NCI-H2196 (cell line): ENCODE measurements around the gene ZNF177.

ENCODE experiments used
- DNase-seq: peaks from one replicate; lab custom pipeline; 2025; ENCODE audit not compliant: unreplicated experiment; lab: John Stamatoyannopoulos, UW

The ZNF177 gene

DNA sequence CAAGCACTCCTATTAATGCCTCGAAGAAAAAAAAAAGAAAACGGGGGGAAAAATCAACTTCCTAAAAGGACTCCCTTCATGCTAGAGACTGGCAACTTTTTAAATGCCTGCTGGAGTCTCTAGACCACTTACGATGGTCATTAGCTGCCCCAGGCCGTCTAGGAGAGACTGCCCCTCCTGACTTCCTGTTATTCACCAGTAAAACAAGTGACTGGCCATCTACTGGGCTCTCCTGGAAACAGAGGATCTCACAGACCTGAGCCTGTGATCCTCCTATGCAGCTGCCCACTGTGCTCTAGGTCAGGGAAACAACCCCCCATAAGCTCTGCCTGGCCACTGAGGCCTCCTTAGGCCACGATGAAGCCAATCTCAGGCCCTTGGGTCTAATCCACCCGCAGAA is 65.1 kb downstream of the ZNF177 start:
- DNase-seq, result no peak

DNA sequence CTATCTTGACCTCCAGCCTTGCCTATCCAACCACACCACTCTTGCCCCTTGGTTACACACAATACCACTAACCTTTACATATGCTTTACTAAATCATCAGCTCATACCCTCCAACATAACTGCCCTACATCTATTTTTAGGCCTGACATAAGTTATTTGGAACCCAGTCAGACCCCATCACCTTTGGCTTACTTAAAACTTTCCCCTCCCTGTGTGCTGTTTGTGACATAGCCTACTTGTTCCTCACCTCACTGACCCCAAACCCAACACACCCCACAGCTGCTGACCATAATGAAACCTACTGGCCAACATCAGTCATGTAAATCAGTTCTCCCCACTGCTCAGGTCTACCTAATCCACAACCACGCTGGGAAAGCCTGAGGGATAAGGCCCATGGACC is 67.6 kb downstream of the ZNF177 start:
- DNase-seq, result no peak

DNA sequence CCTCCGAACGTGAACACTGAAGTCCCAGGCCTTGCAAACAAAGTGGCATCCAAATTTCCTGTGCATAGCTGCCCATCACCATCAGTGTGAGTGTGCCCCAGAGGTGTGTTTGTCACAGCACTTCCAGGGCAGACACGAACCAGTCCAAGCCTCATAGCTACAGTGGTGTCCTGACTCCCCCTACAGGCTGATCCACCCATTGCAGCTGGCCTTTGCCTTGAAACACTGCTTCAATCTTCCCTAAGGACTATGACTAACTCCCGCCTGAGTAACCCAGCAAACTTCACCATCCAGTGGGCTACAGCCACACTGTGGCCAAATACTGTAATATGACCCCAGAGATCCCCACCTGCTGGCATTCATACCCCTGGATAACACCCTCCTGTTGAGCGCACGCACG is 68.7 kb downstream of the ZNF177 start:
- no peak for DNase-seq
